HepG2 (cell line): ENCODE results near the gene CHIC2. TPM values are rescaled to one million over a fixed set of nuclear protein-coding genes. Genes with fewer than 3 reads are reported as not detected.

Experiments used
- ATAC-seq: fragments of 200-7000 bp; cut with Tn5 transposase; 3 replicates; pipeline ENCODE4 v1.9.1; 2020; ENCODE audit warnings: mild to moderate bottlenecking, moderate library complexity
- BruUV-seq: library from RNA; stranded (reverse); fragments of 400-500 nt; replicated peaks from 2 replicates; lab custom pipeline; 2021; lab: Mats Ljungman, UMichigan
- CTCF ChIA-PET: fragments of 300-600 bp; formaldehyde crosslinking; extraction: SDS; loops from one replicate; lab custom pipeline; 2021; ENCODE audit warnings: low total read pairs, inconsistent platforms, low intra/inter-chr PET ratio; lab: Yijun Ruan, JAX
- POLR2A ChIA-PET: fragments of 350-600 bp; sonication (Branson Sonifier 250); formaldehyde crosslinking; loops from one replicate; lab custom pipeline; 2020; ENCODE audit warnings: antibody characterized with exemption, inconsistent platforms; lab: Yijun Ruan, JAX
- DNase-seq: peaks from one replicate; pipeline ENCODE4 v3.0.0-alpha.2; 2015; ENCODE audit warnings: low spot score
- FAIRE-seq: peaks from 3 replicates; lab custom pipeline; 2011; peaks lifted over from hg19 to GRCh38; lab: Jason Lieb, UNC
- H2AFZ ChIP-seq: one replicate; pipeline ENCODE4 v1.6.1; 2011; ENCODE audit warnings: low read length, inconsistent platforms
- H3K27ac ChIP-seq: fragments of 300-600 bp; 3 replicates; pipeline ENCODE4 v1.8.0; 2011; ENCODE audit warnings: mixed run types, mild to moderate bottlenecking, mixed read lengths, low read length, inconsistent platforms; ENCODE audit not compliant: insufficient read depth; ENCODE audit errors: extremely low read length
- H3K27me3 ChIP-seq, 2 experiments: fragments of 200-600 bp in 1 of 2; 2 replicates in 1 of 2; 3 replicates in 1 of 2; pipeline versions ENCODE4 v1.6.0 to v1.8.0; 2011; ENCODE audit warnings: low read length in 2 of 2, mild to moderate bottlenecking in 2 of 2, moderate library complexity in 2 of 2, inconsistent platforms in 1 of 2; ENCODE audit not compliant: insufficient read depth in 2 of 2, control insufficient read depth in 1 of 2
- H3K36me3 ChIP-seq, 2 experiments: fragments of 200-600 bp in 1 of 2; replicated peaks in 1 of 2; 2 replicates in 1 of 2; 3 replicates in 1 of 2; pipeline versions ENCODE4 v1.5.1 to v1.8.0; 2011; ENCODE audit warnings: low read length in 2 of 2, inconsistent platforms in 1 of 2; ENCODE audit not compliant: insufficient read depth in 2 of 2, control insufficient read depth in 1 of 2
- H3K4me1 ChIP-seq: 2 replicates; pipeline ENCODE4 v1.5.1; 2012; ENCODE audit warnings: low read length, inconsistent platforms; ENCODE audit not compliant: insufficient read depth
- H3K4me2 ChIP-seq: 2 replicates; pipeline ENCODE4 v1.6.0; 2011; ENCODE audit warnings: low read depth, low read length, inconsistent platforms
- H3K4me3 ChIP-seq, 3 experiments: fragments of 200-600 bp in 1 of 3; sonication (generic), shearing (Covaris generic) in 1 of 3; replicated peaks in 1 of 3; 2 replicates each; pipeline ENCODE4 v1.5.1; 2011 to 2016; ENCODE audit warnings: low read length in 3 of 3, inconsistent platforms in 2 of 3, low read depth in 2 of 3, mild to moderate bottlenecking in 2 of 3, control low read depth in 1 of 3, mixed read lengths in 1 of 3; ENCODE audit not compliant: insufficient read depth in 1 of 3
- H3K79me2 ChIP-seq: one replicate; pipeline ENCODE4 v1.6.1; 2011; ENCODE audit warnings: low read length, inconsistent platforms; ENCODE audit not compliant: insufficient read depth
- H3K9ac ChIP-seq: 2 replicates; pipeline ENCODE4 v1.6.0; 2011; ENCODE audit warnings: mild to moderate bottlenecking, low read depth, low read length, inconsistent platforms; ENCODE audit not compliant: insufficient read depth
- H3K9me3 ChIP-seq: 2 replicates; pipeline ENCODE4 v1.5.1; 2012; ENCODE audit warnings: mild to moderate bottlenecking, low read length
- H4K20me1 ChIP-seq: 2 replicates; pipeline ENCODE4 v1.6.0; 2011; ENCODE audit warnings: inconsistent platforms, mild to moderate bottlenecking, low read length, moderate library complexity; ENCODE audit not compliant: insufficient read depth
- AGO2 ChIP-seq: fragments of 200-400 bp; formaldehyde crosslinking; optimal IDR thresholded peaks from 2 replicates; pipeline ENCODE3; 2017; ENCODE audit warnings: mild to moderate bottlenecking, low read depth, low read length, moderate library complexity
- POGZ ChIP-seq: sonication (generic); formaldehyde crosslinking; IDR thresholded peaks from 2 replicates; pipeline ENCODE4 v1.4.0; 2020; ENCODE audit warnings: mild to moderate bottlenecking, missing genetic modification reagents
- RNF2 ChIP-seq: fragments of 450-650 bp; conservative IDR thresholded peaks from 2 replicates; pipeline ENCODE4 v1.6.1; 2016; ENCODE audit warnings: low read depth
- SRSF9 ChIP-seq: fragments of 200-400 bp; formaldehyde crosslinking; IDR thresholded peaks from 2 replicates; pipeline ENCODE4 v1.6.1; 2018; ENCODE audit warnings: borderline replicate concordance, mild to moderate bottlenecking, low read depth, low read length; ENCODE audit not compliant: insufficient read depth, poor library complexity, severe bottlenecking
- ZC3H4 ChIP-seq: sonication (generic); formaldehyde crosslinking; IDR thresholded peaks from 2 replicates; pipeline ENCODE4 v1.4.0; 2020; ENCODE audit warnings: missing genetic modification reagents, borderline replicate concordance
- ZFP90 ChIP-seq: sonication (generic); formaldehyde crosslinking; IDR thresholded peaks from 2 replicates; pipeline ENCODE4 v1.8.0; 2022; ENCODE audit warnings: missing genetic modification reagents, mild to moderate bottlenecking, inconsistent platforms, borderline replicate concordance
- ZKSCAN8 ChIP-seq: IDR thresholded peaks from 2 replicates; pipeline ENCODE4 v1.6.1; 2016; ENCODE audit warnings: borderline replicate concordance, missing genetic modification reagents, missing compliant biosample characterization
- ZNF101 ChIP-seq: sonication (generic); formaldehyde crosslinking; IDR thresholded peaks from 2 replicates; pipeline ENCODE4 v1.4.0; 2020; ENCODE audit warnings: mild to moderate bottlenecking, low read depth, missing genetic modification reagents, borderline replicate concordance
- ZNF142 ChIP-seq: sonication (generic); formaldehyde crosslinking; IDR thresholded peaks from 2 replicates; pipeline ENCODE4 v1.4.0; 2020; ENCODE audit warnings: missing genetic modification reagents
- ZNF75D ChIP-seq: sonication (generic); formaldehyde crosslinking; IDR thresholded peaks from 2 replicates; pipeline ENCODE4 v1.8.1; 2023; ENCODE audit warnings: missing genetic modification reagents, mild to moderate bottlenecking, borderline replicate concordance
- ZNF777 ChIP-seq: sonication (generic); formaldehyde crosslinking; IDR thresholded peaks from 2 replicates; pipeline ENCODE4 v1.4.0; 2020; ENCODE audit warnings: missing genetic modification reagents
- ZNF879 ChIP-seq: sonication (generic); formaldehyde crosslinking; IDR thresholded peaks from 2 replicates; pipeline ENCODE4 v1.8.1; 2023; ENCODE audit warnings: missing genetic modification reagents
- ZNF891 ChIP-seq: sonication (generic); formaldehyde crosslinking; IDR thresholded peaks from 2 replicates; pipeline ENCODE4 v1.5.0; 2020; ENCODE audit warnings: mild to moderate bottlenecking, missing genetic modification reagents
- WGBS: methylation state at CpG from one replicate; pipeline ENCODE4 v1.1.6; 2017; ENCODE audit warnings: low lambda C conversion rate; 5-methylcytosine and 5-hydroxymethylcytosine counted together
- in situ Hi-C: cut with HindIII; loops from 2 replicates; pipeline ENCODE4 v1.10.0; 2017; ENCODE audit warnings: low pct_unique_long_range_greater_than_20kb; ENCODE audit not compliant: extremely low pct_ligation_motif_present
- intact Hi-C: fragments of 100-400 bp; cut with micrococcal nuclease; formaldehyde crosslinking; loops from one replicate; pipeline ENCODE4 v1.10.0; 2022; ENCODE audit not compliant: unreplicated experiment
- polyA plus RNA-seq, 8 experiments: library from polyadenylated mRNA; depleted of rRNA in 3 of 8; stranded (reverse) in 7 of 8; unstranded in 1 of 8; fragments of >200 nt; fragmentation: Illumina TruSeq in 4 of 8; extraction: Trizol in 4 of 8; gene quantifications; 2 replicates each; pipeline versions ENCODE4 v1.2.1 to v1.2.3, GENCODE V29; 2011 to 2016; ENCODE audit warnings: low read depth in 4 of 8, missing spikeins in 1 of 8, mixed read lengths in 1 of 8; ENCODE audit not compliant: insufficient read depth in 1 of 8
- total RNA-seq, 5 experiments: library from RNA; depleted of rRNA; stranded (reverse); fragments of >200 nt; fragmentation: Illumina TruSeq; extraction: Trizol; gene quantifications; 2 replicates each; pipeline ENCODE4 v1.2.3, GENCODE V29; 2016; ENCODE audit warnings: low read depth in 1 of 5
- TF ChIP-seq, protein P1 (sequence below), 2 experiments: sonication (generic) in 1 of 2; formaldehyde crosslinking in 1 of 2; IDR thresholded peaks; 2 replicates each; pipeline versions ENCODE4 v1.5.1 to v1.6.1; 2011 to 2020; ENCODE audit warnings: borderline replicate concordance in 1 of 2, low read depth in 1 of 2, low read length in 1 of 2, mild to moderate bottlenecking in 1 of 2, missing genetic modification reagents in 1 of 2, moderate library complexity in 1 of 2

The CHIC2 gene
- total and polyA plus RNA-seq, 2 of the 13 experiments (the other 11 are each of a cell fraction or from before 2014, with no cell fraction given) = 10.0 to 17.2 TPM

DNA sequence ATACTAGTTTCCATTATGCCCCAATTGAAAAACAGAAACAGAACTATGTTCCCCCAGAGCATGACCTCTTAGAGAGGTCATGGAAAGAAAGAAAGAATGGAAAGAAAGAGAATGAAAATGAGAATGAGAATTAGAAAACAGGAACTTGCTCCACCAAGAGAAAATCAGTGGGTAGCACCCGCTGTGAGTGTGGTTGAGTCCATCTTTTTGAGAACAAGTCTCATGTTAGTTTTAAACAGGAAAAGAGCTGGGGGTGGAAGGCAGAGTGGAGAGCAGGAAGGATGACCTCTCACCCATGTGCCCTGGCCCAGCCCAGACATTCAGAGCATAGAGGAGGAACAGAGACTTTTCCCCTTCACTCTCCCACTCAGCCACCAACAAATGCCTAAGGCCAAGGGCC, 40.5 kb upstream of the CHIC2 start:
- no TSS peak for BruUV-seq
- Histone ChIP-seq H3K4me3 (no peak overlapping the region), H2AFZ (no peak overlapping the region), H3K27me3 (peaks cover 6 to 60% of the 10 kb centered on the region in 2 experiments), H3K9ac (no peak overlapping the region), H3K36me3 (no peaks in the 10 kb centered on the region), H4K20me1 (no peaks in the 10 kb centered on the region), H3K27ac (no peak overlapping the region), H3K9me3 (no peaks in the 10 kb centered on the region), H3K79me2 (no peaks in the 10 kb centered on the region), H3K4me2 (no peak overlapping the region), H3K4me1 (peaks cover 19% of the 10 kb centered on the region)
- 89% methylated on average over 1 of the region's 1 CpG for WGBS
- in situ Hi-C loops = no loop called here
- no peak for FAIRE-seq
- intact Hi-C loops = no loop called here
- no peak for TF ChIP-seq ZNF101
- no peak for TF ChIP-seq ZNF142 (CRISPR knock-in tag)
- TF ChIP-seq POGZ = no peak
- TF ChIP-seq ZNF777 = no peak
- TF ChIP-seq ZKSCAN8 (CRISPR knock-in tag) = no peak
- TF ChIP-seq ZFP90 (CRISPR knock-in tag) = no peak
- TF ChIP-seq ZNF75D = no peak
- no peak for TF ChIP-seq ZNF879 (CRISPR knock-in tag)
- no peak for TF ChIP-seq RNF2
- TF ChIP-seq, protein P1, sequence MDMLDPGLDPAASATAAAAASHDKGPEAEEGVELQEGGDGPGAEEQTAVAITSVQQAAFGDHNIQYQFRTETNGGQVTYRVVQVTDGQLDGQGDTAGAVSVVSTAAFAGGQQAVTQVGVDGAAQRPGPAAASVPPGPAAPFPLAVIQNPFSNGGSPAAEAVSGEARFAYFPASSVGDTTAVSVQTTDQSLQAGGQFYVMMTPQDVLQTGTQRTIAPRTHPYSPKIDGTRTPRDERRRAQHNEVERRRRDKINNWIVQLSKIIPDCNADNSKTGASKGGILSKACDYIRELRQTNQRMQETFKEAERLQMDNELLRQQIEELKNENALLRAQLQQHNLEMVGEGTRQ (IDR thresholded peaks at IDR 0.05; ENCODE audit: low read depth, low read length) = no peak
- TF ChIP-seq, protein P1 (CRISPR knock-in tag; IDR thresholded peaks at IDR 0.05; ENCODE audit: borderline replicate concordance) = no peak
- no peak for TF ChIP-seq AGO2
- no peak for TF ChIP-seq ZC3H4 (CRISPR knock-in tag)
- TF ChIP-seq ZNF891 (CRISPR knock-in tag) = no peak
- TF ChIP-seq SRSF9 = no peak
- no peak for ATAC-seq
- no peak for DNase-seq
- ChIA-PET CTCF (no interaction called here), POLR2A (no interaction called here)
